ENCODE results near the gene NDUFB3.

Gene NDUFB3

GRCh38 chr2:201127152-201127511 lies 55.3 kb downstream of the NDUFB3 start:
- no peak for DNase-seq (ENCODE audit: low read depth in 1 of 2, low spot score in 1 of 2)
- TF ChIP-seq CTCF (IDR thresholded peaks at IDR 0.05; ENCODE audit: insufficient read depth, low read length) (no peak), REST (IDR thresholded peaks at IDR 0.05; ENCODE audit: insufficient replicate concordance, low read depth) (no peak), GABPA (IDR thresholded peaks at IDR 0.05; ENCODE audit: low read depth) (no peak), POLR2AphosphoS5 (IDR thresholded peaks at IDR 0.05; ENCODE audit: low read depth) (no peak), SPI1 (IDR thresholded peaks at IDR 0.05; ENCODE audit: borderline replicate concordance, low read depth) (no peak)
- Histone ChIP-seq H3K27ac (replicated peaks) (peak overlapping the region; percentile 77), H3K27me3 (ENCODE audit: insufficient read depth, poor library complexity, severe bottlenecking) (no peaks in the 10 kb centered on the region), H3K4me3 (replicated peaks; ENCODE audit: insufficient read depth, low read length) (no peak overlapping the region)

- DNase-seq (ENCODE audit: low read depth in 1 of 2, low spot score in 1 of 2), result no peak
- peak overlapping the region; percentile 77 for H3K27ac ChIP-seq (replicated peaks)
- no peak overlapping the region for H3K4me3 ChIP-seq (replicated peaks; ENCODE audit: insufficient read depth, low read length)
- TF ChIP-seq GABPA (IDR thresholded peaks at IDR 0.05; ENCODE audit: low read depth) (no peak), POLR2AphosphoS5 (IDR thresholded peaks at IDR 0.05; ENCODE audit: low read depth) (no peak; the same call in 1 of the 2 replicates), REST (IDR thresholded peaks at IDR 0.05; ENCODE audit: insufficient replicate concordance, low read depth) (no peak), SPI1 (IDR thresholded peaks at IDR 0.05; ENCODE audit: borderline replicate concordance, low read depth) (no peak), CTCF (IDR thresholded peaks at IDR 0.05; ENCODE audit: insufficient read depth, low read length) (no peak)
- H3K27me3 ChIP-seq (ENCODE audit: insufficient read depth, poor library complexity, severe bottlenecking), result no peaks in the 10 kb centered on the region
These were observed 55.8 kb downstream of the NDUFB3 start for GRCh38 chr2:201127570-201127969.

GRCh38 chr2:201128033-201128432 lies 56.2 kb downstream of the NDUFB3 start:
- no peak for DNase-seq (ENCODE audit: low read depth in 1 of 2, low spot score in 1 of 2)
- Histone ChIP-seq H3K27ac (replicated peaks) (peak overlapping the region; percentile 77), H3K27me3 (ENCODE audit: insufficient read depth, poor library complexity, severe bottlenecking) (no peaks in the 10 kb centered on the region), H3K4me3 (replicated peaks; ENCODE audit: insufficient read depth, low read length) (no peak overlapping the region)
- TF ChIP-seq POLR2AphosphoS5 (IDR thresholded peaks at IDR 0.05; ENCODE audit: low read depth), result no peak
- TF ChIP-seq GABPA (IDR thresholded peaks at IDR 0.05; ENCODE audit: low read depth), result no peak
- no peak for TF ChIP-seq SPI1 (IDR thresholded peaks at IDR 0.05; ENCODE audit: borderline replicate concordance, low read depth)
- TF ChIP-seq CTCF (IDR thresholded peaks at IDR 0.05; ENCODE audit: insufficient read depth, low read length), result no peak
- TF ChIP-seq REST (IDR thresholded peaks at IDR 0.05; ENCODE audit: insufficient replicate concordance, low read depth), result no peak
